A673 (cell line): ENCODE data around the gene CTIF.

ENCODE experiments used
- CTCF ChIP-seq: fragments of 300-800, 200-600 bp; sonication (generic); conservative IDR thresholded peaks from 2 replicates; pipeline ENCODE4 v1.5.1; 2017; ENCODE audit warnings: low read depth, mild to moderate bottlenecking, antibody characterized with exemption, low read length, moderate library complexity, mixed read lengths
- EZH2 ChIP-seq: fragments of 200-600 bp; sonication (generic); IDR thresholded peaks from 2 replicates; pipeline ENCODE4 v1.6.1; 2017; ENCODE audit warnings: borderline replicate concordance, low read depth, mild to moderate bottlenecking, mixed read lengths, antibody characterized with exemption, low read length; ENCODE audit not compliant: poor library complexity, severe bottlenecking

DNA sequence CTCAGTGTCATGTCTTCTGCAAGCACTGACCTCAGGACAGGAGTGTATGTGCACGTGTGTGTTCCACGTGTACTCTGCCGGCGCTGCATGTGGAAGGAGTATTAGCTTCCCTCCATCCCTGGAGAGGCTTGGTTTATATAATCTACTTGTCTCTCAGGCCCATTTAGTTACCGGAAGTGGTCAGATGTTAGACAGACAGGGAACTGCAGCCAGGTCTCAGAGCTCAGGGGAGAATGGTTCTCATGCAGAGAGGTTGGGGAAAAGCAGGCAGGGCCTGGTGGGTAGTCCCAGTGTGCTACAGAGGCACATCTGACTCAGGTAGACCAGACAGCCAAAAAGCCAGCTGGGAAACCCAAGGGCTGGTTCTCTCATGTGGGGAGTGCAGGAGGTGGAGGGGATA is 167.9 kb downstream of the CTIF start:
- TF ChIP-seq CTCF (no peak), EZH2 (no peak)
